Heart right ventricle (tissue), 16 donors: ENCODE results near the gene CPZ. TPM values are rescaled to one million over a fixed set of nuclear protein-coding genes. Genes with fewer than 3 reads are reported as not detected.

Source experiments
- ATAC-seq, 8 donors: fragments of 200-7000 bp; cut with Tn5 transposase; one replicate each; pipeline ENCODE4 v1.9.1; 2020; ENCODE audit warnings: mild to moderate bottlenecking in 8 of 8, moderate library complexity in 8 of 8, moderate number of reproducible peaks in 1 of 8
- DNase-seq, 2 donors: peaks; one replicate each; pipeline ENCODE4 v3.0.0-alpha.2; 2020
- H3K27ac ChIP-seq, 10 donors: fragments of 200-600 bp; sonication (generic) in 2 of 10; one replicate each; pipeline versions ENCODE4 v1.5.0 to v1.8.0; 2020 to 2022; ENCODE audit warnings: mild to moderate bottlenecking in 3 of 10
- H3K27me3 ChIP-seq, 7 donors: fragments of 200-600 bp; one replicate each; pipeline ENCODE4 v1.8.0; 2021 to 2022; ENCODE audit warnings: mild to moderate bottlenecking in 2 of 7
- H3K36me3 ChIP-seq, 9 donors: fragments of 200-600 bp; sonication (generic) in 1 of 9; one replicate each; pipeline versions ENCODE4 v1.5.0 to v1.8.0; 2020 to 2022; ENCODE audit warnings: mild to moderate bottlenecking in 2 of 9
- H3K4me1 ChIP-seq, 9 donors: fragments of 200-600 bp; sonication (generic) in 1 of 9; one replicate each; pipeline versions ENCODE4 v1.5.0 to v1.8.0; 2020 to 2022; ENCODE audit warnings: mild to moderate bottlenecking in 4 of 9
- H3K4me3 ChIP-seq, 10 donors: fragments of 200-600 bp; sonication (generic) in 2 of 10; one replicate each; pipeline versions ENCODE4 v1.5.0 to v1.8.0; 2020 to 2022; ENCODE audit warnings: mild to moderate bottlenecking in 7 of 10, moderate library complexity in 2 of 10
- H3K9me3 ChIP-seq, 11 donors: fragments of 200-600 bp in 10 of 11; sonication (generic) in 2 of 11; one replicate each; pipeline versions ENCODE4 v1.5.0 to v1.8.0; 2013 to 2022; ENCODE audit warnings: mild to moderate bottlenecking in 2 of 11, control low read depth in 1 of 11, moderate library complexity in 1 of 11
- WGBS, 2 donors: extraction: QIAGEN DNeasy Blood & Tissue Kit; methylation state at CpG; one replicate each; pipeline ENCODE4 v1.1.7; 2013; ENCODE audit warnings: inconsistent platforms in 1 of 2; 5-methylcytosine and 5-hydroxymethylcytosine counted together
- intact Hi-C, 10 donors: fragments of 100-400 bp; cut with DNase I; formaldehyde crosslinking; loops; one replicate each; pipeline versions ENCODE4 v1.11.1 to v1.14.2; 2022
- polyA plus RNA-seq, 2 donors: library from polyadenylated mRNA; stranded (reverse); fragments of 200-250 nt; gene quantifications; one replicate each; pipeline ENCODE4 v1.2.3, GENCODE V29; 2013
- total RNA-seq, 10 donors: library from RNA; stranded (reverse); fragmentation: NEBNext Ultra II Directional in 3 of 10; extraction: Animal tissue kit (Norgen Biotek cat#: 25700) in 3 of 10; gene quantifications; one replicate each; pipeline versions ENCODE4 v1.2.1 to v1.2.4, GENCODE V29; 2021 to 2023
- TF ChIP-seq, protein P1 (sequence below), 9 donors: fragments of 200-600 bp; sonication (generic) in 2 of 9; IDR thresholded peaks; one replicate each; pipeline versions ENCODE4 v1.5.0 to v1.8.0; 2021 to 2022; ENCODE audit warnings: antibody characterized with exemption in 9 of 9, mild to moderate bottlenecking in 5 of 9, moderate library complexity in 1 of 9
- donor health status: Arrhythmogenic right ventricular cardiomyopathy.
- donor health status: ischemic (EF 13 %, LVEDD 7.1; RV severe dilation, severe dysfunction).
- donor health status: healthy with polysubstance abuse.
- donor health status: DM: no; HTN: yes; CAD: no.
- donor health status: DM: no; HTN: no; CAD: no.
- donor health status: ischemic (EF 25% LVEDD 6.9; RV normal size, moderate dysfunction).
- donor health status: ischemic (EF 25% LVEDD 5.7; RV mildly dilated, moderate dysfunction).
- donor health status: healthy.
- donor health status: DM: yes; HTN: yes; CAD: no.
- donor health status: Ischemic cardiomyopathy.
- donor health status: ischemic (EF 35%, LVEDD 5.7; RV mildly dilated, moderate dysfunction).
- donor health status: nonischemic (EF 11% LVEDD 7.7; RV severe dilation, severe dysfunction).
- donor health status: DM: yes; HTN: yes; CAD: no.
- donor health status: PGD.
- donor health status: ischemic (EF 29% LVEDD 5.4; RV normal size, mild dysfunction).
- donor health status: nonischemic (EF 23%, LVEDD 6.1; RV moderate dilation, normal function).

CPZ gene
- total and polyA plus RNA-seq, 12 donors, result 0.12 to 0.85 (median 0.70) TPM; not detected in 5

DNA sequence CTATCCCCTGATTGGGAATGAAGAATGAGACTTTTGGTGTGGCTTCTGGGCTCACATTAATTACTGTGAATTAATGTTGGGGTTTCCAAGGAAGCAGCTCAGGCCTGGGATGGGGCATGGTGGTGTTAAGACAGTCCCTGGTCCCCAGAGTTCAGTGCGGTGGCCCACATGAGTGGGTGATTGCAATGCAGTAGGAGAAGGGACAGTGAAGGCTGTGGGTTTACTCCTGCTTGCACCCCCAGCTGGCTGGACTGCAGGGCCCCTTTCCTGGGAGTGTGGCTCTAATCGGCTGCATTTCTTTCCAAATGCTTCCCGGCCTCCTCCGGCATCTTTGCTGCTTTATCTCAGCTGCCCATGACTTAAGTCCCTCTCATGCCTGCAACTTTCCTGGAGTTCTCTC is 40.5 kb upstream of the CPZ start:
- ATAC-seq, result no peak
- TF ChIP-seq, protein P1, sequence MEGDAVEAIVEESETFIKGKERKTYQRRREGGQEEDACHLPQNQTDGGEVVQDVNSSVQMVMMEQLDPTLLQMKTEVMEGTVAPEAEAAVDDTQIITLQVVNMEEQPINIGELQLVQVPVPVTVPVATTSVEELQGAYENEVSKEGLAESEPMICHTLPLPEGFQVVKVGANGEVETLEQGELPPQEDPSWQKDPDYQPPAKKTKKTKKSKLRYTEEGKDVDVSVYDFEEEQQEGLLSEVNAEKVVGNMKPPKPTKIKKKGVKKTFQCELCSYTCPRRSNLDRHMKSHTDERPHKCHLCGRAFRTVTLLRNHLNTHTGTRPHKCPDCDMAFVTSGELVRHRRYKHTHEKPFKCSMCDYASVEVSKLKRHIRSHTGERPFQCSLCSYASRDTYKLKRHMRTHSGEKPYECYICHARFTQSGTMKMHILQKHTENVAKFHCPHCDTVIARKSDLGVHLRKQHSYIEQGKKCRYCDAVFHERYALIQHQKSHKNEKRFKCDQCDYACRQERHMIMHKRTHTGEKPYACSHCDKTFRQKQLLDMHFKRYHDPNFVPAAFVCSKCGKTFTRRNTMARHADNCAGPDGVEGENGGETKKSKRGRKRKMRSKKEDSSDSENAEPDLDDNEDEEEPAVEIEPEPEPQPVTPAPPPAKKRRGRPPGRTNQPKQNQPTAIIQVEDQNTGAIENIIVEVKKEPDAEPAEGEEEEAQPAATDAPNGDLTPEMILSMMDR (IDR thresholded peaks at IDR 0.05), result no peak
- no peak overlapping the region for H3K4me3 ChIP-seq
- H3K4me1 ChIP-seq, result no peaks in the 10 kb centered on the region
- no peak for DNase-seq
- H3K27me3 ChIP-seq, result peaks cover 0 to 39% (median 0%) of the 10 kb centered on the region in 7 donors
- WGBS, 2 donors, result 68 to 76% methylated on average over 4 of the region's 4 CpGs
- H3K9me3 ChIP-seq, result peaks cover 0 to 4% (median 0%) of the 10 kb centered on the region in 11 donors
- no peaks in the 10 kb centered on the region for H3K36me3 ChIP-seq
- no peak overlapping the region for H3K27ac ChIP-seq
- intact Hi-C loops, result no loop called here

DNA sequence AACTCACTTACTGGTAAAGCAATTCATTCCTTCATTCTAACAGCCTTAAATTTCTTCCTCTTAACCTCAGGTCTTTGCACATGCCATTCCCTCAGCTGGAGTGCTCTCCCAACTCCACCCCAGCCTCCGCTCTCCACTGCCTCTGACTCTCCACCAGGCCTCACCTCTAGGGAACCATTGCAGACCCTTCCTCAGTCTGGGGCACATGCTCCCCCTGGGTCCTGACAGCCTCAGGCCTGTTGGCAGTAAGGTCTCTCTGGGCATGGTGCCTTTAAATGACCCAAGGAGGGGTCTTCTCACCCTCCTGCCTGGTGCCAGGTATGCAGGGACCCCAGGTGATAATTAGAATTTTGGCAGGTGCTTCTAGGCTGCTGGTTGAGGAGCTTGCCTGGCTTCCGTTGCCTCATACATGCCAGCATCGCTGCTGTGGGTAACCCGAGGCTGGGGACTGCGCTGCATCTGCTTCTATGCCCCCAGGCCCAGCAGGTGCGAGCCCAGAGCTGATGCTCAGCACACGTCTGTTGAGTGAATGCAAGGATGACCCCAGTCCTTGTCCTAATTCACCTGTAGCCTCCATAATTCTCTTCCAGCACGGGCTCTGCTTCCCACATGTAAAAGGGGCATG is 39.9 kb upstream of the CPZ start:
- H3K36me3 ChIP-seq, result no peaks in the 10 kb centered on the region
- no peak overlapping the region for H3K4me3 ChIP-seq
- peaks cover 0 to 46% (median 0%) of the 10 kb centered on the region in 7 donors for H3K27me3 ChIP-seq
- H3K9me3 ChIP-seq, result peaks cover 0 to 4% (median 0%) of the 10 kb centered on the region in 11 donors
- no peaks in the 10 kb centered on the region for H3K4me1 ChIP-seq
- intact Hi-C loops, result no loop called here
- 73 to 91% methylated on average over 8 of the region's 8 CpGs for WGBS, 2 donors
- TF ChIP-seq, protein P1 (IDR thresholded peaks at IDR 0.05), result no peak
- no peak for ATAC-seq
- DNase-seq, result no peak
- no peak overlapping the region for H3K27ac ChIP-seq

DNA sequence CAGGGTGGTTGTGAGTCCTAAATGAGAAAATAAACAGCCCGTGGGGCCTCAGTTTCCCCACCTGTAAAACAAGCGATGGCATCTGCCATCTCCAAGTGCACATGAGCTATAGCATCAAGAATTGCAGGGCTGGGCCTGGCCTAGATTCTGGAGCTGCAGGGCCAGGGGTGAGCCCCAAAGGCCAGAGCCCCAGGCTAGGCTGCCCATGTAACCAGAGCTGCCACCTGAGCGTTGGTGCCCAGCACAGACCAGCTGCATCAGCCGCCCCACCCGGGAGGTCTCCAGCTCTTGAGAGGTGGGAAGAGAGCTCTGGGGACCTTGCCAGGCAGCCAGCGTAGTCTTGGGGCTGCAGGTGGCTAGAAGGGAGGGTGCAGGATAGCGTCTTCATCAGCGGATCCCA is 39.3 kb upstream of the CPZ start:
- DNase-seq (no peak), ATAC-seq (no peak)
- Histone ChIP-seq H3K36me3 (no peaks in the 10 kb centered on the region), H3K27me3 (peaks cover 0 to 50% (median 2%) of the 10 kb centered on the region in 7 donors), H3K27ac (no peak overlapping the region), H3K4me3 (no peak overlapping the region), H3K4me1 (no peaks in the 10 kb centered on the region), H3K9me3 (peaks cover 0 to 4% (median 0%) of the 10 kb centered on the region in 11 donors)
- WGBS, 2 donors, result 82 to 89% methylated on average over 8 of the region's 8 CpGs
- intact Hi-C loops, result no loop called here
- TF ChIP-seq, protein P1 (IDR thresholded peaks at IDR 0.05), result no peak

DNA sequence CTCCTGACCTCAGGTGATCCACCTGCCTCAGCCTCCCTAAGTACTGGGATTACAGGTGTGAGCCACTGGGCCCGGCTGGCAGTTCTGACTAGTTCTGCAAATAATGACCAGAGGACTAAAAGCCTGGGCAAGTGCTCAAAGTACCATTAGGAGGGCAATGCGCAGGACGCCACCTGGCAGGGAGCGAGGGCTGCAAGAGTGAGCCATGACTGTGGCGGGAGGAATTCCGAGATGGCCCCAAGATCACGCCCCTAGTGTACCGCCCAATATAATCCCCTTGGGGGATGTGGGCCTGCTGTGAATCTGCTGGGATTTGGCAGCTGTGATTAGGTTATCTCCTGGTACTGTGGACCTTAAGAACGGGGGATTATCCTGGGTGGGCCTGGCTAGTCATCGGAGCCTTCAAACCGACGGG is 38.6 kb upstream of the CPZ start:
- ATAC-seq (no peak), DNase-seq (no peak)
- Histone ChIP-seq H3K27ac (no peak overlapping the region), H3K4me3 (no peak overlapping the region), H3K36me3 (no peaks in the 10 kb centered on the region), H3K4me1 (no peaks in the 10 kb centered on the region), H3K9me3 (peaks cover 0 to 4% (median 0%) of the 10 kb centered on the region in 11 donors), H3K27me3 (peaks cover 0 to 58% (median 7%) of the 10 kb centered on the region in 7 donors)
- TF ChIP-seq, protein P1 (IDR thresholded peaks at IDR 0.05), result no peak
- intact Hi-C loops, result no loop called here
- 51 to 54% methylated on average over 12 of the region's 12 CpGs for WGBS, 2 donors
